GM19351 (cell line): ENCODE data around the gene SLC9A5.

Experiments used
- ATAC-seq: cut with Tn5 transposase; IDR thresholded peaks from one replicate; pipeline ENCODE4 v1.9.1; 2021; ENCODE audit warnings: mild to moderate bottlenecking, moderate library complexity; ENCODE audit not compliant: unreplicated experiment

SLC9A5 gene

DNA sequence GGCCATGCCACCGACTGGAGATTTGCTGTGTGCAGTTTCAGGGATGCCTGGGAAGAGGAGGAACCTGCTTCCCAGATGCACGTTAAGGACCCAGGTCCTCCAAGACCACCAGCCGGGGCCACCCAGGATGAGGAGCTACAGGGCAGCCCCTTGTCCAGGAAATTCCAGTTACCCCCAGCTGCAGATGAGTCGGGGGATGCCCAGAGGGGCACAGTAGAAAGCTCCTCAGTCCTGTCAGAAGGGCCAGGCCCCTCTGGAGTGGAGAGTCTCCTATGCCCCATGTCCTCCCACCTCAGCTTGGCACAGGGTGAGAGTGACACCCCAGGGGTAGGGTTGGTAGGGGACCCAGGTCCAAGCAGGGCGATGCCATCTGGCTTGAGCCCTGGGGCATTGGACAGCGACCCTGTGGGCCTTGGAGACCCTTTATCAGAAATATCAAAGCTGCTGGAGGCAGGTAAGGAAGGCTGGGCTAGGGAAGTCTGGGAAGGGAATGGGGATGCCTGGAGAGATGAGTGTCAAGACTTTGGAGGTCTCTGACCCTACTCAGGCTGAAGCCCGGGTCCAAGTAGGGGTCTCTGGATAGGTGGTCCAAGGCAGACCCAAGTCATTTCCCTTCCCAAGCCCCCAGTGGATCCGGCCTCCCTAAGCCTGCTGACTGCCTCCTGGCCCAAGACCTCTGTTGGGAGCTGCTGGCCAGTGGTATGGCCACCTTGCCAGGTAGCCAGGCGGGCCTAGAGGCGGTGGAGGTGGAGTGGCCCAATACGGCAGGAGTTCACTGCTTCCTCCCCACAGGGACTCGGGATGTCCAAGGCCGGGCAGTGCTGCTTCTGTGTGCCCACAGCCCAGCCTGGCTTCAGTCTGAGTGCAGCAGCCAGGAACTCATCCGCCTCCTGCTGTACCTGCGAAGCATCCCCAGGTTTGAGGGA is 31.6 kb downstream of the SLC9A5 start:
- ATAC-seq, result no peak

DNA sequence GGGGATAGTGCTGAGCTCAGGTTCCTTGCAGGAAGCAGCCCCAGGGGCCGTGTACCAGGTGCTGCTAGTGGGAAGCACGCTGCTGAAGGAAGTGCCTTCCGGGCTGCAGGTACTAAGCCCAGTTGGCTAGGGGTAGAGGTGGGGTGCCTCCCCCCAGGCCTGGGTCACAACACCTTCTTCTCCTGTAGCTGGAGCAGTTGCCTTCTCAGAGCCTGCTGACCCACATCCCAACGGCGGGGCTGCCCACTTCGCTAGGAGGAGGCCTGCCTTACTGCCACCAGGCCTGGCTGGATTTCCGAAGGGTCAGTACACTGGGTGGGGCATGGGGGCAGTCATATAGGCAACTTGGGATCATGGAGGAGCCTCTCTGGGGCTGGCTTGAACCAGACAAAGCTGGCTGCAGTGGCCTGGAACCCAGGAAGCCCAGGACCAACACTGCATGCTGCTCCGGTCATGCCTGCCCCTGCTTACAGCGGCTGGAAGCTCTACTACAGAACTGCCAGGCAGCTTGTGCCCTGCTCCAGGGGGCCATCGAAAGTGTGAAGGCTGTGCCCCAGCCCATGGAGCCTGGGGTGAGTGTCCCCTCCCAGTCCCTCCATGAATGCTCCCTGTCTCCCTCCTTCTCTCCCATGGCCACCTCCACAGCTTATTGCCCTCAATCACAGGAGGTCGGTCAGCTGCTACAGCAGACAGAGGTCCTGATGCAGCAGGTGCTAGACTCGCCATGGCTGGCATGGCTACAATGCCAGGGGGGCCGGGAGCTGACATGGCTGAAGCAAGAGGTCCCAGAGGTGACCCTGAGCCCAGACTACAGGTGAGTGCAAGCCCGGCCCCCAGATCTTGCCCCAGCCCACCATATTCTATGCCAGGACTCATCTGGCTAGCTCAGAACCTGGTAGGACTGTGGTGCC is 33.0 kb downstream of the SLC9A5 start:
- no peak for ATAC-seq

DNA sequence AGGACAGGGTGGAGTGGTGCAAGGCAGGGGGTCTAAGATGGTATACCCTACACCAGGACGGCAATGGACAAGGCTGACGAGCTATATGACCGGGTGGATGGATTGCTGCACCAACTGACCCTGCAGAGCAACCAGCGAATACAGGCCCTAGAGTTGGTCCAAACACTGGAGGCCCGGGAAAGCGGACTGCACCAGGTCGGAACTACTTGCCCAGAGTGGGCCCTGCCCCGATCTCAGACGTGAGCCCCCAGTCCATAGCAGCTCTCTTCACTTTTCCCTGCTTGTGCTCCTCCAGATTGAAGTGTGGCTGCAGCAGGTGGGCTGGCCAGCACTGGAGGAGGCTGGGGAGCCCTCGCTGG is 33.6 kb downstream of the SLC9A5 start:
- ATAC-seq, result no peak

DNA sequence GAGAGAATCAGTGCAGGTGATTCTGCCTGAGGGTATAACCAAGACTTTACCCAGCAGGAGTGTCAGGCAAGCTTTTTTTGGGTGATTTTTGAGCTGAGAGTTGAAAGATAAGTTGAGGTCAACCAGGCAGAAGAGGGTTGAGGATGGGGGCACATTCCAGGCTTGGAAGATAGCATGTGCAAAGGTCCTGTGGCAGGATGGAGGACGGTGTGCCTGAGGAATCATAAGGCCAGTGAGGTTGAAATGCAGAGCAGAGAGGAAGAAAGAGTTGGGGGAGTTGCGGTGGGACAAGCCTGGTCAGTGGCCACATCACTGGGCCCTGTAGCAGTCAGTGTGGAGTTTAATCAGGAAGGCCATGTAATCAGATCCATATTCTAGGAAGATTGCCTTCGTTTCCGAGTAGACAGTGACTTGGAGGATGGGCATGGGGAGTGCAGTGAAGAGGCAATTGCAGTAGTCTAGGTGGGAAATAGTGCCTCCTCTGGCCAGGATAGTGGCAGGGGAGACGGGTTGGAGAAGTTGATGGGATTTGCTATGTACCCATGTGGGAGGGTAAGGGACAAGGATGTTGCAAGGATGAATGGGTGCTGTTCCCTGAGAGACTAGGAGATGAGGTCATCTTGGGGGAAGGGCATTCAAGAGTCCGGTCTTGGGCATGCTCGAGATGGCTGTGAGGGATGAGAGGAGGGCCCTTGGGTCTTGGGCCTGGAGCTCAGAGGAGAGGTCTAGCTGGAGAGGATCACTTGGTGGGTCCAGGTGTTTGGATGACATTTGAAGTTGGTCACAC is 34.5 kb downstream of the SLC9A5 start:
- ATAC-seq, result no peak

DNA sequence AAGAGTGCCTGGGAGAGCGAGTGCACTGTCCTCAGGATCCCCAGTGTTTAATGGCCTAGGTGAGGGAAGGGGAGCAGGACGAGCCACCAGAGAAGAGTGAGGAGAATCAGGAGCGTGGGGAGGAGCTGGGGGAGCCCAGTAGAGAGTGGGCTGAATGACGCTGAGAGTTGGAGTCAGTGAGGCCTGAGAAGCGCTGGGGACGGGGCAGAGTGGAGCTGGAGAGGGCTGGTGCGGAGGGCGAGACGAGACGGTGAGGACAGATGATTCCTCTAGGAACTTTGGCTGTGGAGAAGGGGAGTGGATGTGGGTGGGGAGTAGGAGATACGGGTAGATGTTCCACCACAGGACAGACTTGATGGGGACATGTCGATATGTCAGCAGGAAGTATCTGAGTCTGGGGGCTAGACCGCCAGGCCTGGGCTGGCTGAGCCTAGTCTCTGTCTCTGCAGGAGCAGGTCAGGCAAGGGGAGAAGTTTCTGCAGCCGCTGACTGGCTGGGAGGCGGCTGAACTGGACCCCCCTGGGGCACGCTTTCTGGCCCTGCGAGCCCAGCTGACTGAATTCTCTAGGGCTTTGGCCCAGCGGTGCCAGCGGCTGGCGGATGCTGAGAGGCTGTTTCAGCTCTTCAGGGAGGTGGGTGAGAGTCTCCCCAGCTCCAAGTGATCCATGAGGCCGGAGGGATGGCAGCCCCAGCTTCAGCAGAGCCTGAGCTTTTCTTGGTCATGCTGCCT is 35.2 kb downstream of the SLC9A5 start:
- no peak for ATAC-seq

DNA sequence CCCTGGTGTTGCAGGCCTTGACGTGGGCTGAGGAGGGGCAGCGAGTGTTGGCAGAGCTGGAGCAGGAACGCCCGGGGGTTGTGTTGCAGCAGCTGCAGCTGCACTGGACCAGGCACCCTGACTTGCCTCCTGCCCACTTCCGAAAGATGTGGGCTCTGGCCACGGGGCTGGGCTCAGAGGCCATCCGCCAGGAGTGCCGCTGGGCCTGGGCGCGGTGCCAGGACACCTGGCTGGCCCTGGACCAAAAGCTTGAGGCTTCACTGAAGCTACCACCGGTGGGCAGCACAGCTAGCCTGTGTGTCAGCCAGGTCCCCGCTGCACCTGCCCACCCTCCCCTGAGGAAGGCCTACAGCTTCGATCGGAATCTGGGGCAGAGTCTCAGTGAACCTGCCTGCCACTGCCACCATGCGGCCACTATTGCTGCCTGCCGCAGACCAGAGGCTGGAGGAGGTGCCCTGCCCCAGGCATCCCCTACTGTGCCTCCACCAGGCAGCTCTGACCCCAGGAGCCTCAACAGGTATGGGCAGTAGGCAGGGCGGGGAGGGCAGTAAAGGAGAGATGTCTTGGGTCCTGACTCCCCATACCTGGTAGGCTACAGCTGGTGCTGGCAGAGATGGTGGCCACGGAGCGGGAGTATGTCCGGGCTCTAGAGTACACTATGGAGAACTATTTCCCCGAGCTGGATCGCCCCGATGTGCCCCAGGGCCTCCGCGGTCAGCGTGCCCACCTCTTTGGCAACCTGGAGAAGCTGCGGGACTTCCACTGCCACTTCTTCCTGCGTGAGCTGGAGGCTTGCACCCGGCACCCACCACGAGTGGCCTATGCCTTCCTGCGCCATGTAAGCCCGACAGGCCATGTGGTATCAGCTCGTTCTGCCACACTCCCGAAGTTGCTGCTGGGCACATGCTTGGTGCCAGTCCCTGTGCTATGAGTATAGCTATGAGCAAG is 36.2 kb downstream of the SLC9A5 start:
- ATAC-seq, result no peak

DNA sequence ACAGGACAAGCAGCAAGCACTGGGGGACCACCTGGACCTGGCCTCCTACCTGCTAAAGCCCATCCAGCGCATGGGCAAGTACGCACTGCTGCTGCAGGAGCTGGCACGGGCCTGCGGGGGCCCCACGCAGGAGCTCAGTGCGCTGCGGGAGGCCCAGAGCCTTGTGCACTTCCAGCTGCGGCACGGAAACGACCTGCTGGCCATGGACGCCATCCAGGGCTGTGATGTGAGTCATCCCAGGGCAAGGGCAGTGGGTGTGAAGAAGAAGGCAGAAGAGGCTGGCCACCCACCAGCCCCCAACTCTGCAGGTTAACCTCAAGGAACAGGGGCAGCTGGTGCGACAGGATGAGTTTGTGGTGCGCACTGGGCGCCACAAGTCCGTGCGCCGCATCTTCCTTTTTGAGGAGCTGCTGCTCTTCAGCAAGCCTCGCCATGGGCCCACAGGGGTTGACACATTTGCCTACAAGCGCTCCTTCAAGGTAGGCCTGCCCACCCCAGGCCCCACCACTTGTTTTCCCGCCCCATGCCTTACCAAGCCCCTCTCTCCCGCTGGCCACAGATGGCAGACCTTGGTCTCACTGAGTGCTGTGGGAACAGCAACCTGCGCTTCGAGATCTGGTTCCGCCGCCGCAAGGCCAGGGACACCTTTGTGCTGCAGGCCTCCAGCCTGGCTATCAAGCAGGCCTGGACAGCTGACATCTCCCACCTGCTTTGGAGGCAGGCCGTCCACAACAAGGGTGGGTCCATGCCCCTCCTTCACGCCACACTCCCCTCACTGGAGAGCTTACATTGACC is 37.9 kb downstream of the SLC9A5 start:
- no peak for ATAC-seq

DNA sequence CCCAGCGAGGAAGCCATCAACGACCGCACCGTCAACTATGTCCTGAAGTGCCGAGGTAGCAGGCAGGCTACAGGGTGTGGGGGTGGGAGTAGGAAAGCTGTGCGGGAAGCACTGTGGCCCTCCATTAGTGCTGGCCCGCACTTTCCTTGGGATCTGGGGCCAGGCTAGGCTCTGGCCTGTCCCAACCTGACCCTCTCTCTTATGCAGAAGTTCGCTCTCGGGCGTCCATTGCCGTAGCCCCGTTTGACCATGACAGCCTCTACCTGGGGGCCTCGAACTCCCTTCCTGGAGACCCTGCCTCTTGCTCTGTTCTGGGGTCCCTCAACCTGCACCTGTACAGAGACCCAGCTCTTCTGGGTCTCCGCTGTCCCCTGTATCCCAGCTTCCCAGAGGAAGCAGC is 39.2 kb downstream of the SLC9A5 start:
- no peak for ATAC-seq

DNA sequence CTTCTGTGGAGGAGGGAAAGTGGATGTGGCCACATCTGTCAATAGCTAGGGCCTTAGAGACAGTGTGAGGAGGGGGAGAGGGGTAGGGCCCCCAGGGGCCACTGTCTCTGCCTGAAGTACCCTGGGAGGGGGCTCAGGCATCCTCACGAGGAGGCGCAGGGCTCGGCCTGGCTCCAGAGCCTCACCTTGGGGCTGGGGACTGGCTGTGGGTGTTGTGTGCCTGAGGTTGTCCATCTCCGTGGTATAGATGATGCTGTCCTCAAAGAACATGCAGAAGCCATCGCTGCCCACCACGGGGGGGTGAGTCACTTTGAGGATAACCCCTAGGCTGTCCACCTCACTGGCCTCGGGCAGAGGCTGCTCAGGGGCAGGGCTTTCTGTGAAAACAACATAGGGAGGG is 42.7 kb downstream of the SLC9A5 start:
- ATAC-seq, result no peak

DNA sequence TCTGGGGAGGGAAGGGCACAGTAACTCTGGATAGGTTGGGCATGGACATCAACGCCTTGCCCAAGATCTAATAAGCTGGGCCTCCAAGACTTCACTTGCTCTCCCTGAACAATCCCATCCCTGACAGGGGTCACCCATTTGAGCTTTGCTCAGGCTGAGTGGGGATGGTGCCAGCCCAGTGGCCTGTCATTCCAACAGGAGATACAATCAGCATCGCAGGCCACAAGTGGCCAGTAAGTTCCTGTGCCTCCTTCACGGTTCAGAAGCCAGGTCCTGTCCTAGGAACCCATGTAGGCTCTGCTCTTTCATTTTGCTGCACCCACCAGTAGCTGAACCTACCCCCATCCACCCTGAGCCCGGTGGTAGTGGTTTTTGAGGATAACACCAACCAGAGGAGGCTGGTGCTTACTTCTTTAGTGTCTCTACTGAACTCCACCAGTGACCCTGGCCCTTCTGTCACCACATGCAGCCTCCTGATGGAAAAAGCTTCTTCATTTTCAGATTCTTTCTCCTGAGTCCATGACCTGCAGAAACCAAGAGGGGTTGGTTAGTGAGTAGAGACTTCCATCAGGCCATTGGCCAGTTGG is 45.5 kb downstream of the SLC9A5 start:
- no peak for ATAC-seq

DNA sequence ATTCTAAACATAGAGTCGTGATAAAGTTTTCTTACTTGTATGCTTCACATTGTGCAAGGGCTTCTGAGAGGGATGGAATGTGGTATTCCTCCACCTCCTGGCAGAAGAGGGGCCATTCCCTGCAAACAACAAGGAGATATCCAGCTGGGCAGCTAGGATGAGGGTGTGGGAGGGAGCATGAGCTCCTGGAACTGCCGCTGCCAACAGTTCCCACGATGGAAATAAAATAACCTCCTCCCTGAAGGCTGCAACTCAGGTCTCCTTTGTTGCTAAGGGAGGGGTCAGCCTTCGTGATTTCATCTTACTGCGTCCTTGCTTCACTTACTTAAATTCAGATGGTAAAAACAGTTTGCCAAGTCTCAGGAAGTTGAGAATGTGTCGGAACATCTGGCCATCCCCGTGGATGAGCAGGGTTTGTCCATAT is 46.2 kb downstream of the SLC9A5 start:
- ATAC-seq, result no peak

DNA sequence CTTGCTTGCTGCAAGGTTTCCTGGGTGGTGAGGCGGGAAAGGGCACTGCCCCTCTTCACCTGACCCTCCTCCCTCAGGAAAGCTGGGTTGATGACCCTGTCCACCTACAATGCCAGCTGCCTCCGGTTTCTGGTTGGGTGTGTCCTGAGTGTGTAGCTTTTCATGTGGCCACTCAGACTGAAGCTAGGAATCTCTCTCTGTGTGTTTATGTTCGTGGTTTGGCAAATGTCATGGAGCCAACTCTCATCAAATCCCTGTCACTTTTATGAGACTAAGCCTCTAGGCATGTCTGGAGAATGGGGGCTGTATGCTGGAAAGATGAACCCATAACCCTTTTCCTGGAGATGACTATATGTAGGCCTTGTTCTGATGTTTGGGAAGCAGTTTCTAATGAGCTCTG is 47.6 kb downstream of the SLC9A5 start:
- no peak for ATAC-seq

DNA sequence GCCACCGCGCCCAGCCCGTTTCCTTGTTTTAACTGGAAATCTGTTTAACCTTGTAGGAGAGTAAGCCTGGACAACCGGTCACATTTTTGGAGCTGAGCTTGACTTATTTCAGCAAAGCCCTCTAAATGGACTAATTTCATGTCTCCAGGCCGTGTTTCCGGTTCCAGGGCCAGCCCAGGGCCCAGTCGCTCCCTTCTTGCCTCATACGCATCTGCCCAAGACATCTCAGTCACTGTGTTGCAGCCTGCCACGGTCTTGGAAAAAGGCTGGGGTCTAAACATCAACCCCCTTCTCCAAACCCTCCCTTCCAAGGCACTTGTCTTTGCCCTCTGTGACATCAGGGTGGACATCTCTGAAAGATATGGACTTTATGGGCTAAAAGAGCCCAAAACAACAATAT is 49.5 kb downstream of the SLC9A5 start:
- no peak for ATAC-seq

DNA sequence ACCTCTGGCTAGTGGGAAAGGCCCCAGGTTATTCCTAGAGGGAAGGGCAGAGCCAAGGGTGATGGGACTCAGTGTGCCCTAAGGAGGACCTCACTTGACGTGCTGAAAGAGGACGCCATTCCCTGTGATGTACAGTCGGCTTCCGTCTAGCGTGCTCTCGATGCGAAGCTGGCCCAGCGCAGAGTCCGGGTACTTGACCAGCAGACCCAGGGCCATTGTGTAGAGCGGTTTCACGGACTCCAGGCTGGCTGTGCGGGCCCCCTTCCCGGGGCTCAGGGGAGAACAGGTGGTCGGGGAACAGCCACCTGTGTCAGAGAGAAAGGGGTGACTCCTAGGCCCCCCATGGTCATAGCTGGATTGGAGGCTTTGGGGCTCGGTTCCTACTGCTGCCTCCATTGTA is 50.5 kb downstream of the SLC9A5 start:
- ATAC-seq, result no peak

DNA sequence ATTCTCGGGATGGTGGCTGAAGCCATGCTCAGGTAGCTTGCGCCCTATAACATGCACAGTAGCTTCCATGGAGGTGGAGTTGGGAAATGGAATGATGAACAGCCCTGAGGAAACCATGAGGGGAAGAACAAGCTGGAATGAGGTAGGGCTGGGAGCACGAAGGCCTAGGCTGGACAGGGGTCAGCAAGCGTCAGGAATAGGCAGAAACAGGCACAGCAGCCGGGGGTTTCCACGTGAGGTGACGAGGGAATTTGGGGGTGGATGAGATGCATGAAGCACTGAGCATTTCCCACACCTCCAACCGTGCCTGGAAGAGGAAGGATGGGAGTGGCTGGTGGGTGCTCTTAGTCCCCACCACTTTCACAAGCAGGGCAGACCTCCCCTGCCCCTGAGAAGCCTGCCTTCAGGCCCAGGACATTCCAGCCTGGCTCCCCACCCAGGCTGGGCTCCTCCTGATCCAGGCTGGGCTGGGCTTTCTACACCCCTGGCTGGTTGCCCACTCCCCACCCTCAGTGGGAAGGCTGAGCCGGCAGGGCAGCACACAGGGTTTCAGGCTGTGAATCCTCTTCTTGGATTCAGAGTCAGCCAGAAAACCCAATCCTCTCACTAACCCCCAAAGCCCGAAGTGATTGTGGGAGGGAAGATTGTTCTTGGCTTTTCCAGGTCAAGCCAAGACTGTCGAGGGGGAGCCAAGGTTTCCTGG is 52.5 kb downstream of the SLC9A5 start:
- ATAC-seq, result no peak

DNA sequence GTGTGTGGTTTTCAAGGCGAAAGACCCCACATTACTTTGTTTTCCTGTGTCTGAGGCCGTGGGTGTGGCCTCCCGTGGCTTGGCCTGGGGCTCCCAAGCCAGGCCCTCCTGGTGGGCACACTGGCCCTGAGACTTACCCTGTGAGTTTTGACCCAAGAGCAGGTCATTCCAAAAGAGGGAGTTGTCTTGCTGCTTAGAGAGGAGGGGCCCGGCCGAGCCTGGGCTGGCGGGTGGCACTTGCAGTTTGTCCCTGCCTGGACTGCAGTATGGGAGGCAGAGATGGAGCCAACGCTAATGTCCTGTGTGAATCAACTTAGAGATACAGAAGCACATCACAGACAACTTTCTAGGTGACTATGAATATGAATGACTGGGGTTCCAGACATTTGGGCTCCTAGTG is 53.3 kb downstream of the SLC9A5 start:
- no peak for ATAC-seq

DNA sequence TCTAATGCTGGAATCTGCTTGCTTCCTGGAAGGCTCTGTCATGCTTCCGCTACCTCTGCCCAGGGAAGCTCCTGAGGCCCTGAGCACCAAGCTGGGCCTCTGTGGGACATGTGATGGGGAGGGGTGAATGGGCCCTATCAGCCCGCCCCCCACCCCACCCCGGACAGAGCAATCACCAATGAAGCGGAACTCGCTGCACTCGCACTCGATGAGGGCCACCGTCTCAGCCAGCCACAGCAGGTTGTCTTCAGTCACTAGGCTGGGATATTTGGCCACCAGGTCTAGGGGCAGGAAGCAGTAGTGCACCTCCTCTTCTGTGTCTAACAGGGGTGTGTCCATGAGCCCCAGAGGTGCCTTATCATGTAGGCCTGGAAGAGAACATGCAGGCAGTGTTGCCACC is 54.2 kb downstream of the SLC9A5 start:
- ATAC-seq, result no peak

DNA sequence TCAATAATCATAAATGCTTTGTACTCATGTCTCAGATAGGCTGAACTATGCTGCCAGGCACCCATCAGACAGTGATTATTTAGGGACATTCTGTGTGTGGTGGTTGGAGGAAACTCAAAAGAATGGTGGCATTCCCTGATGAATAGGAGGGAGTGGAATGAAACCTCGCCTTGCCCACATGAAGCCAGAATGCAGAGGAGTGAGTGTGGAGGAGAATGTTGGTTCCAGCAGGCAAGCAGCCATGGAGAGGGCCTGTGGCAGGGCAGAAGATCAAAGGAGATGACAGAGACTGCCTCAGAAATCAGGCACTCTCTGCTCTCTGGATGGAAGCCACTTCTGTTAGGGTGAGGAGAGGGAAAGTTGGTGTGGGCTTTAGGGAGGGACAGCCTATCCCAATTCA is 55.2 kb downstream of the SLC9A5 start:
- ATAC-seq, result no peak
